K562 (cell line): Measurements from ENCODE around the gene TMEM72. TPM values are rescaled to one million over a fixed set of nuclear protein-coding genes. Genes with fewer than 3 reads are reported as not detected.

ENCODE experiments used
- BRCA1 ChIP-seq, 2 experiments: fragments of 450-650 bp in 1 of 2; sonication (generic) in 1 of 2; formaldehyde crosslinking in 1 of 2; IDR thresholded peaks; 2 replicates each; pipeline versions ENCODE4 v1.5.0 to v1.6.1; 2017 to 2020; ENCODE audit warnings: mild to moderate bottlenecking in 1 of 2, missing genetic modification reagents in 1 of 2
- CCNT2 ChIP-seq: IDR thresholded peaks from 2 replicates; pipeline ENCODE4 v1.6.1; 2011; ENCODE audit warnings: borderline replicate concordance, low read depth, mild to moderate bottlenecking, moderate library complexity, mixed read lengths, low read length; ENCODE audit not compliant: insufficient read length; ENCODE audit errors: extremely low read depth
- STAG1 ChIP-seq: sonication (generic); formaldehyde crosslinking; IDR thresholded peaks from 2 replicates; pipeline ENCODE4 v1.5.0; 2020; ENCODE audit warnings: missing genetic modification reagents, borderline replicate concordance
- TRIM24 ChIP-seq, 2 experiments: fragments of 450-650 bp; IDR thresholded peaks; 2 replicates each; pipeline ENCODE4 v1.6.1; 2016
- ZC3H4 ChIP-seq: sonication (generic); formaldehyde crosslinking; IDR thresholded peaks from 2 replicates; pipeline ENCODE4 v1.9.0; 2021; ENCODE audit warnings: missing genetic modification reagents, borderline replicate concordance
- ZNF584 ChIP-seq: fragments of 200-800 bp; sonication (Bioruptor generic); IDR thresholded peaks from 2 replicates; pipeline ENCODE4 v1.6.1; 2016; ENCODE audit warnings: low read depth, mild to moderate bottlenecking, missing genetic modification characterization, missing compliant biosample characterization
- polyA plus RNA-seq, 8 experiments: library from polyadenylated mRNA; depleted of rRNA in 4 of 8; stranded (reverse) in 5 of 8; unstranded in 3 of 8; fragments of >200 nt; fragmentation: Nextera tagmentation in 2 of 8; fragmentation: Illumina TruSeq in 1 of 8; extraction: Ambion mirVana in 2 of 8; extraction: Trizol in 1 of 8; gene quantifications; 2 replicates each; pipeline versions ENCODE4 v1.2.1 to v1.2.3, GENCODE V29; 2011 to 2014; ENCODE audit warnings: inconsistent platforms in 1 of 8, missing spikeins in 1 of 8
- total RNA-seq, 7 experiments: library from RNA; depleted of rRNA in 6 of 7; stranded (reverse); fragments of >200 nt in 6 of 7; fragmentation: Illumina TruSeq in 2 of 7; extraction: Trizol in 2 of 7; gene quantifications; 2 replicates each; pipeline versions ENCODE4 v1.2.1 to v1.2.3, GENCODE V29; 2011 to 2021; ENCODE audit warnings: low replicate concordance in 1 of 7
- TF ChIP-seq, protein P1 (sequence below), 2 experiments: IDR thresholded peaks; 2 replicates each; pipeline ENCODE4 v1.6.1; 2012; ENCODE audit warnings: improper control_type of control experiment in 2 of 2, low read depth in 2 of 2, low read length in 2 of 2, borderline replicate concordance in 1 of 2
- TF ChIP-seq, protein P2 (sequence below): fragments of 200-800 bp; sonication (Bioruptor generic); IDR thresholded peaks from 2 replicates; pipeline ENCODE4 v1.6.1; 2017; ENCODE audit warnings: missing genetic modification characterization, missing compliant biosample characterization
- TF ChIP-seq, protein P3 (sequence below): sonication (generic); formaldehyde crosslinking; IDR thresholded peaks from 2 replicates; pipeline ENCODE4 v1.8.0; 2022; ENCODE audit warnings: missing genetic modification reagents, mild to moderate bottlenecking, borderline replicate concordance

TMEM72 gene
- total and polyA plus RNA-seq, 9 of the 15 experiments (the other 6 are each of a cell fraction or from before 2014, with no cell fraction given), result not detected

DNA sequence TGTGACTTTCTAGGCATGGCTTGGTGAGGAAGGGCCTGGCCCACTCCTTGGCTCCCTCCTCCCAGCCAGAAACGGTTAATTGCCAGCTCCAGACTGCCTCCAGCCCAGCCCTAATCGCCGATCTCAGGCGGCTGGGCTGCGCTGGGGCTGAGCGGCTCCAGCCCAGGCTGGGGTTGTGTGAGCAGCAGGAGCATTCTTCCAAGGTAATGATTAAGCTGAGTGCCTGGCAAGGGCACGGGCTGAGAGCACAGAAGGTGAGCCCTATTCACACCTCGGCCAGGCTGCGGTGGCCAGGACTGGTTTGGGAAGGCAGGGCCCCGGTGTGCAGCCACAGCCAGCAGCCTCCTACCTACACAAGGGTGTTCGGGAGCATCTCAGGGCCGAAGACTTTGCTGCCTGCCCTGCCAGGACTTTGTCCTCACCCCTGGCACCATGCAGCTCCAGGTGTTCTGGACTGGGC, at the start of gene TMEM72 (continued):
- TF ChIP-seq, protein P1, sequence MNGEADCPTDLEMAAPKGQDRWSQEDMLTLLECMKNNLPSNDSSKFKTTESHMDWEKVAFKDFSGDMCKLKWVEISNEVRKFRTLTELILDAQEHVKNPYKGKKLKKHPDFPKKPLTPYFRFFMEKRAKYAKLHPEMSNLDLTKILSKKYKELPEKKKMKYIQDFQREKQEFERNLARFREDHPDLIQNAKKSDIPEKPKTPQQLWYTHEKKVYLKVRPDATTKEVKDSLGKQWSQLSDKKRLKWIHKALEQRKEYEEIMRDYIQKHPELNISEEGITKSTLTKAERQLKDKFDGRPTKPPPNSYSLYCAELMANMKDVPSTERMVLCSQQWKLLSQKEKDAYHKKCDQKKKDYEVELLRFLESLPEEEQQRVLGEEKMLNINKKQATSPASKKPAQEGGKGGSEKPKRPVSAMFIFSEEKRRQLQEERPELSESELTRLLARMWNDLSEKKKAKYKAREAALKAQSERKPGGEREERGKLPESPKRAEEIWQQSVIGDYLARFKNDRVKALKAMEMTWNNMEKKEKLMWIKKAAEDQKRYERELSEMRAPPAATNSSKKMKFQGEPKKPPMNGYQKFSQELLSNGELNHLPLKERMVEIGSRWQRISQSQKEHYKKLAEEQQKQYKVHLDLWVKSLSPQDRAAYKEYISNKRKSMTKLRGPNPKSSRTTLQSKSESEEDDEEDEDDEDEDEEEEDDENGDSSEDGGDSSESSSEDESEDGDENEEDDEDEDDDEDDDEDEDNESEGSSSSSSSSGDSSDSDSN (IDR thresholded peaks at IDR 0.05; ENCODE audit: borderline replicate concordance in 1 of 2, low read depth in 2 of 2, low read length in 2 of 2), result peak in 1 of 2 experiments; percentile 86; a peak in 2 of 4 replicates
- TF ChIP-seq ZC3H4 (CRISPR knock-in tag), result no peak
- TF ChIP-seq CCNT2, result no peak
- no peak for TF ChIP-seq BRCA1 (IDR thresholded peaks at IDR 0.05)
- no peak for TF ChIP-seq BRCA1 (CRISPR knock-in tag; IDR thresholded peaks at IDR 0.05)
- TF ChIP-seq, protein P2, sequence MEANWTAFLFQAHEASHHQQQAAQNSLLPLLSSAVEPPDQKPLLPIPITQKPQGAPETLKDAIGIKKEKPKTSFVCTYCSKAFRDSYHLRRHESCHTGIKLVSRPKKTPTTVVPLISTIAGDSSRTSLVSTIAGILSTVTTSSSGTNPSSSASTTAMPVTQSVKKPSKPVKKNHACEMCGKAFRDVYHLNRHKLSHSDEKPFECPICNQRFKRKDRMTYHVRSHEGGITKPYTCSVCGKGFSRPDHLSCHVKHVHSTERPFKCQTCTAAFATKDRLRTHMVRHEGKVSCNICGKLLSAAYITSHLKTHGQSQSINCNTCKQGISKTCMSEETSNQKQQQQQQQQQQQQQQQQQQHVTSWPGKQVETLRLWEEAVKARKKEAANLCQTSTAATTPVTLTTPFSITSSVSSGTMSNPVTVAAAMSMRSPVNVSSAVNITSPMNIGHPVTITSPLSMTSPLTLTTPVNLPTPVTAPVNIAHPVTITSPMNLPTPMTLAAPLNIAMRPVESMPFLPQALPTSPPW (CRISPR knock-in tag), result peak; percentile 12; the same call in 1 of the 2 replicates
- TF ChIP-seq, protein P3, sequence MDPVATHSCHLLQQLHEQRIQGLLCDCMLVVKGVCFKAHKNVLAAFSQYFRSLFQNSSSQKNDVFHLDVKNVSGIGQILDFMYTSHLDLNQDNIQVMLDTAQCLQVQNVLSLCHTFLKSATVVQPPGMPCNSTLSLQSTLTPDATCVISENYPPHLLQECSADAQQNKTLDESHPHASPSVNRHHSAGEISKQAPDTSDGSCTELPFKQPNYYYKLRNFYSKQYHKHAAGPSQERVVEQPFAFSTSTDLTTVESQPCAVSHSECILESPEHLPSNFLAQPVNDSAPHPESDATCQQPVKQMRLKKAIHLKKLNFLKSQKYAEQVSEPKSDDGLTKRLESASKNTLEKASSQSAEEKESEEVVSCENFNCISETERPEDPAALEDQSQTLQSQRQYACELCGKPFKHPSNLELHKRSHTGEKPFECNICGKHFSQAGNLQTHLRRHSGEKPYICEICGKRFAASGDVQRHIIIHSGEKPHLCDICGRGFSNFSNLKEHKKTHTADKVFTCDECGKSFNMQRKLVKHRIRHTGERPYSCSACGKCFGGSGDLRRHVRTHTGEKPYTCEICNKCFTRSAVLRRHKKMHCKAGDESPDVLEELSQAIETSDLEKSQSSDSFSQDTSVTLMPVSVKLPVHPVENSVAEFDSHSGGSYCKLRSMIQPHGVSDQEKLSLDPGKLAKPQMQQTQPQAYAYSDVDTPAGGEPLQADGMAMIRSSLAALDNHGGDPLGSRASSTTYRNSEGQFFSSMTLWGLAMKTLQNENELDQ (CRISPR knock-in tag), result no peak
- no peak for TF ChIP-seq STAG1
- no peak for TF ChIP-seq ZNF584 (CRISPR knock-in tag)
- no peak for TF ChIP-seq TRIM24 (IDR thresholded peaks at IDR 0.05)
